Tibial nerve (tissue), 3 donors: ENCODE results near the gene TATDN2.

Experiments used
- CTCF ChIP-seq, 5 experiments: fragments of 200-600 bp in 3 of 5; fragments of 450-650 bp in 2 of 5; sonication (generic) in 3 of 5; IDR thresholded peaks; one replicate each; pipeline ENCODE4 v1.5.1; 2016 to 2019; ENCODE audit warnings: antibody characterized with exemption in 5 of 5, mild to moderate bottlenecking in 3 of 5, moderate library complexity in 2 of 5
- POLR2A ChIP-seq, 2 donors: fragments of 450-650 bp; IDR thresholded peaks; one replicate each; pipeline ENCODE4 v1.6.1; 2017; ENCODE audit warnings: antibody characterized with exemption in 2 of 2, mild to moderate bottlenecking in 2 of 2, moderate library complexity in 2 of 2

GRCh38 chr3:10328460-10329071 is 80.3 kb downstream of the TATDN2 start:
- no peak for TF ChIP-seq CTCF (IDR thresholded peaks at IDR 0.05)
- TF ChIP-seq POLR2A (IDR thresholded peaks at IDR 0.05), result no peak
